ENCODE measurements around the gene TINCR. TPM values are rescaled to one million over a fixed set of nuclear protein-coding genes. Genes with fewer than 3 reads are reported as not detected.

The TINCR gene
- total and polyA plus RNA-seq, 2 of the 13 experiments (the other 11 are each of a cell fraction or from before 2014, with no cell fraction given), result 0.17 to 0.33 TPM

- DNase-seq (ENCODE audit: low spot score) (no peak), FAIRE-seq (no peak), ATAC-seq (no peak)
- Histone ChIP-seq H2AFZ (ENCODE audit: low read length) (no peak overlapping the region), H3K79me2 (ENCODE audit: insufficient read depth, low read length) (no peaks in the 10 kb centered on the region), H4K20me1 (ENCODE audit: insufficient read depth, low read length) (peaks cover 4% of the 10 kb centered on the region; the same call in 1 of the 2 replicates), H3K9me3 (ENCODE audit: low read length) (no peaks in the 10 kb centered on the region), H3K4me3 (replicated peaks in 1 of 3; ENCODE audit: insufficient read depth in 1 of 3, low read depth in 2 of 3, low read length in 3 of 3) (no peak overlapping the region), H3K27me3 (ENCODE audit: control insufficient read depth in 1 of 2, insufficient read depth in 2 of 2, low read length in 2 of 2) (no peaks in the 10 kb centered on the region), H3K27ac (ENCODE audit: extremely low read length, insufficient read depth, low read length) (no peak overlapping the region), H3K36me3 (replicated peaks in 1 of 2; ENCODE audit: control insufficient read depth in 1 of 2, insufficient read depth in 2 of 2, low read length in 2 of 2) (peaks cover 47 to 90% of the 10 kb centered on the region in 2 experiments), H3K9ac (ENCODE audit: insufficient read depth, low read depth, low read length) (no peak overlapping the region), H3K4me2 (ENCODE audit: low read depth, low read length) (no peak overlapping the region), H3K4me1 (ENCODE audit: insufficient read depth, low read length) (peaks cover 22% of the 10 kb centered on the region)
- TF ChIP-seq GPN1 (CRISPR knock-in tag; IDR thresholded peaks at IDR 0.05; ENCODE audit: borderline replicate concordance) (no peak), ZNF616 (CRISPR knock-in tag; IDR thresholded peaks at IDR 0.05; ENCODE audit: low read depth) (no peak), ZNF740 (CRISPR knock-in tag; IDR thresholded peaks at IDR 0.05) (no peak), ZNF207 (IDR thresholded peaks at IDR 0.05; ENCODE audit: borderline replicate concordance) (no peak), IKZF4 (CRISPR knock-in tag; IDR thresholded peaks at IDR 0.05; ENCODE audit: borderline replicate concordance, low read depth, not compliant biosample characterization) (no peak), BATF2 (CRISPR knock-in tag; IDR thresholded peaks at IDR 0.05) (no peak), CAMTA2 (CRISPR knock-in tag; IDR thresholded peaks at IDR 0.05; ENCODE audit: borderline replicate concordance) (no peak), ZNF788 (CRISPR knock-in tag; IDR thresholded peaks at IDR 0.05; ENCODE audit: borderline replicate concordance) (no peak), SRY (CRISPR knock-in tag; IDR thresholded peaks at IDR 0.05) (no peak), ZNF296 (CRISPR knock-in tag; conservative IDR thresholded peaks at IDR 0.05) (no peak), RFXAP (CRISPR knock-in tag; IDR thresholded peaks at IDR 0.05; ENCODE audit: borderline replicate concordance) (no peak), ATF6 (CRISPR knock-in tag; conservative IDR thresholded peaks at IDR 0.05) (no peak), ZNF20 (CRISPR knock-in tag; IDR thresholded peaks at IDR 0.05) (no peak), ZNF260 (CRISPR knock-in tag; IDR thresholded peaks at IDR 0.05; ENCODE audit: borderline replicate concordance, low read depth) (no peak), ARID4A (CRISPR knock-in tag; IDR thresholded peaks at IDR 0.05; ENCODE audit: borderline replicate concordance) (no peak), RXRA (CRISPR knock-in tag; IDR thresholded peaks at IDR 0.05) (no peak), ZBTB38 (CRISPR knock-in tag; IDR thresholded peaks at IDR 0.05) (no peak), KDM6A (CRISPR knock-in tag; IDR thresholded peaks at IDR 0.05; ENCODE audit: low read depth) (no peak)
- intact Hi-C loops (cut with micrococcal nuclease; ENCODE audit: unreplicated experiment) (no loop called here), in situ Hi-C loops (cut with HindIII; ENCODE audit: extremely low pct_ligation_motif_present, low pct_unique_long_range_greater_than_20kb) (no loop called here)
- no TSS peak for BruUV-seq (replicated peaks)
- CTCF ChIA-PET (ENCODE audit: low intra/inter-chr PET ratio, low total read pairs), result no interaction called here
- WGBS (ENCODE audit: low lambda C conversion rate), result 97% methylated on average over 17 of the region's 17 CpGs
- POLR2A ChIA-PET, result no interaction called here
Measured at GRCh38 chr19:5591476-5591875, 23.7 kb upstream of the TINCR start.

Measured in HepG2 (cell line).